ENCODE results near the gene LRRC74B. TPM values are rescaled to one million over a fixed set of nuclear protein-coding genes. Genes with fewer than 3 reads are reported as not detected.
"Not testable (repeated sequence)": the region's sequence is repeated elsewhere in the genome, so short reads cannot be mapped to it uniquely, and the experiment has no call there.

The LRRC74B gene
- total RNA-seq, 1 donor from 2014 or later: not detected

DNA sequence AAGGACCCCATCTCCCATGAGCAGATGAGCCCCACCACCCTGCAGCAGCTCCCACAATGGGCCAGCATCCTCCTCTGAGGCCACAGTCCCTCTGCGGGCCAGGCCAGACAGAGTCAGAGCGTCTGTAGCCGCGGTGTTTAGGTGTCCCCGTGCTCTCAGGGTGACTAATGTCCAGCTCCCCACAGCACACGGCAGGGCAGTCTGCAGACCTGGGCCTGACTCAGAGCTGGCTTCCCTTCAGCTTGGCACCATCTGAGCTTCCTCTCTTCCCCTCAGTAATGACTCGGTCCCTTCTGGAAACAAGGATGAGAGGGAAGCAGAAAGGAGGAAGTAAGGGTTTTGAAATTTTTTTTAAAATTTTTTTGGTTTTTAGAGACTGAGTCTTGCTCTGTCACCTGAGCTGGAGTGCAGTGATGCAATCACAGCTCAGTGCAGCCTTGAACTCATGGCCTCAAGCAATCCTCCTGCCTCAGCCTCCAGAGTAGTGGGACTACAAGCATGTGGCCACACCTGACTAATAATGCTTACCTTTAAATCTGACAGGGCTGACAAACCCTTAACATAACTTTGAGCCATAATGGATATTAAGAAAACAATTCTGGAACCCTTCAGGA lies 28.5 kb downstream of the LRRC74B start:
- ATAC-seq (no peak), DNase-seq (ENCODE audit: low spot score) (no peak)

DNA sequence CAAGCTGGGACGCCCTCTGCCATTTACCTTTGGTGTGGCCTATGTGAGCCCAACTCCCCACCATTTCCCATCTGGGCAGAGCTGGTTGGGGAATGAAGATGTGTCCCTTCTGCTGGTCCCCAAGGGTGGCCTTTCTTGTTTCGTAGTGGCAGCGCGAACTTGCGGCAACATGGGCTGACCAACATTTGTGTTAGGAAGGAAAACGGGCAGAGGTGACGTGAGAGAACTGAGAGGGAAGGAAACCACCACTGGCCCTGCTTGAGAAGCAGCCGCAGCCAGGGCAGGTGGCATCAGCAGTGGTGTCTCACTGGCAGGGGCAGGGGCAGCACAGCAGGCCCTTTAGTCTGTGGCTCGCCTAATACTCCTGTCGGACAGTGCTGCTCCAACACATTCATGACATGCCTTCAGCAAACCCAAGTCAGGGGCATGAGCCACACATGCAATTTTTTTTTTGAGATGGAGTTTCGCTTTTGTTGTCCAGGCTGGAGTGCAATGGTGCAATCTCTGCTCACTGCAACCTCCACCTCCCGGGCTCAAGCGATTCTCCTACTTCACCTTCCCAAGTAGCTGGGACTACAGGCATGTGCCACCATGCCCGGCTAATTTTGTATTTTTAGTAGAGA lies 29.9 kb downstream of the LRRC74B start:
- ATAC-seq (no peak), DNase-seq (ENCODE audit: low spot score) (no peak)

DNA sequence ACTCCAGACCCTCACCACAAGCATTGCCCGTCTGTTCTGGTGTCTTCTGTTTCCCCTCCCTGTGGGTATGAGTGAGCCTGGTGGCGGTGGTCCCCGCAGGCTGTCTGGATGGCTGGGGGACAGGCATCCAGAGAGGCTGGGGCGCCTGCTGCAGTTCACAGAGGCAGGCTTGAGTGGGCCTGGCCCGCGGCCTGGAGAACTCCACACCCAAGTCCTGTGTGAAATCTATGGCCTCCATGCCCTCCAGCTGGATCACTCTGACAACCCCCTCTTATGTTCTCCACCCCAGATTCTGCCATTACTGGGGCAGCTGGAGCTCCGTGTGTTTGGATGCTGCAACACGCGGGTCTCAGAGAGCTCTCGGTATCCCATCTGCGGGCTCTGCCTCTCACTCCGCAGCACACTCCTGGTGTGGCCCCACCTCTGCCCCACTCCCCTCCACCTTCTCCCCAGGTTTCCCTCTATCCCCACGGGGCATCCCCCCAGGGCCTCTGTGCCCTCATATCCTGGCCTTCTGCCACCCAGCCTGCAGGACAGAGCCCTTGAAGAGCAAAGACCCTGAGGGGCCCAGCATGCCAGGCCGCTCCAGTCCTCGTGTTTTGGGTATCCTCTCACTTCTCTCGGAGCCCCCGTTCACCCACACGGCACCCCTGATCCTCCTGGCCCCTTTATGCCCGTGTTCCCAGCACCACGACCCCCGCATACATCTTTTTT lies 31.3 kb downstream of the LRRC74B start:
- no peak for DNase-seq (ENCODE audit: low spot score)
- no peak for ATAC-seq

DNA sequence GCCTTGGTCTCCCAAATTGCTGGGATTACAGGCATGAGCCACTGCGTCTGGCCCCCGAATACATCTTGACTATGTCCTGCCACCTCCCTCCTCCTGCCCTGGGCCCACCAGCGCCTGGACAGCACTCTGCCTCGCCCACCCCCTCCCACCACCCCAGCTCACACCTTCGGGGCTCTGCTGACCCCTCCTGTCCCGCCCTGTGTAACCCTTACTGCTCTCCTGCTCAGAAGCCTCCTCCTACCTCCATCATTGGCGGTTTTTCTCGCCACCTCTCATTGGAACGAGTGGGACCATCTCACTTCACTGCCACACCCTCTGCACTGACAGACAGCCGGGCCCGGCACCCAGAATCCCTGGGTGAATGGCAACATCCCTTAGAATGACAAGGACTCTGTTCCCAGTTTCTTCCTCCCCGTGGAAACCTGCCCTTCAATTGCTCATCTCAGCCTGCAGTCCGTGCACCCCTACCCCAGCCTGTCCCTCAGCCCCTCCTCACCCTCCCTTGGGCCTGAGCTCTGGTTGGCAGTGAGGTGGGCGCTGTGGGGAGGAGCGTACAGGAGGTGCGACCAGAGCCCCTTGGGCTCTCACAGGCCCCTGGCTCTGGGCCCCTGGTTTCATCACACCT lies 32.2 kb downstream of the LRRC74B start:
- ATAC-seq: no peak
- no peak for DNase-seq (ENCODE audit: low spot score)

DNA sequence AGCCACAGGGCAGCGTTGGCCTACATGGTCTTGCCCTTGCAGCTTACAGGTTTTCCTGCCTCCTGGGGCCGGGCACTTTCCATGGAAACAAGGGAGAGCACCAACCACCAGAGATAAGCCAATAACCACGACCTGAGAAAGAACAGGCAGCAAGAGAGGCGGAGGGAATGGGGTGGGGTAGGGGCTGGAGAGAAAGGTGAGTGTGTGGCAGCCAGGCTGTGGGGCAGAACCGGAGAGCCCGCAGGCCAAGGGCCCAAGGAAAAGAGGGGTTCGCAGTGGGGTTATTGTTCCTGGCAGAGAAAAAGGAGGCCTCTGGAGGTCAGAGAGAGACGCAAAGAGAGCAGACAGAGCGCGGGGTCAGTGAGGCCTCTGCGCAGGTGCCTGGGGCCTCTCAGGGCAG lies 33.2 kb downstream of the LRRC74B start:
- ATAC-seq (no peak), DNase-seq (ENCODE audit: low spot score) (no peak)

- DNase-seq (ENCODE audit: low spot score) (no peak), ATAC-seq (no peak)
Observed at GRCh38 chr22:21079493-21079892, 33.7 kb downstream of the LRRC74B start.

- ATAC-seq: no peak
- DNase-seq (ENCODE audit: low spot score): no peak
Observed at GRCh38 chr22:21080435-21081137, 34.8 kb downstream of the LRRC74B start.

GRCh38 chr22:21082248-21082647 lies 36.5 kb downstream of the LRRC74B start:
- DNase-seq (ENCODE audit: low spot score): no peak
- ATAC-seq: no peak

DNA sequence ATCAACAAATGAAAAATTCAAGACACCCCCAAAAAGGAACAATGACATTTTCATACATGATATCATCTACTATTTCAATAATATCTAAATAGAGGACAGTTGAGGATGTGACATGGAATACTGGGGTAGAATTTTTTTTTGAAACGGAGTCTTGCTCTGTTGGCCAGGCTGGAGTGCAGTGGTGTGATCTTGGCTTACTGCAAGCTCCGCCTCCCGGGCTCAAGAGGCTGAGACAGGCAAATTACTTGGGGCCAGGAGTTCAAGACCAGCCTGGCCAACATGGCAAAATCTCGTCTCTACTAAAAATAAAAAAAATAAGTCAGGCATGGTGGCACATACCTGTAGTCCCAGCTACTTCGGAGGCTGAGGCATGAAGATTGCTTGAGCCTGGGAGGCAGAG lies 41.4 kb downstream of the LRRC74B start:
- DNase-seq (ENCODE audit: low spot score): peak; percentile 24
- no peak for ATAC-seq

DNA sequence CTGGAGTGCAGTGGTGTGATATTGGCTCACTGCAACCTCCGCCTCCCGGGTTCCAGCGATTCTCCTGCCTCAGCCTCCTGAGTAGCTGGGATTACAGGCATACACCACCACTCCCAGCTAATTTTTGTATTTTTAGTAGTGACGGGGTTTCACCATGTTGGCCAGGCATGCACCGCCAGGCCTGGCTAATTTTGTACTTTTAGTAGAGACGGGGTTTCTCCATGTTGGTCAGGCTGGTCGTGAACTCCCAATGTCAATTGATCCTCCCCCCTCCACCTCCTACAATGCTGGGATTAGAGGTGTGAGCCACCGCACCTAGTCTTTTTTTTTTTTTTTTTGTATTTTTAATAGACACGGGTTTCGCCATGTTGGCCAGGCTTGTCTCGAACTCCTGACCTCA lies 42.2 kb downstream of the LRRC74B start:
- not testable (repeated sequence) for ATAC-seq
- DNase-seq (ENCODE audit: low spot score): peak; percentile 16

- DNase-seq (ENCODE audit: low spot score); ATAC-seq: not testable (repeated sequence)
Observed at GRCh38 chr22:21091220-21091619, 45.5 kb downstream of the LRRC74B start.

DNA sequence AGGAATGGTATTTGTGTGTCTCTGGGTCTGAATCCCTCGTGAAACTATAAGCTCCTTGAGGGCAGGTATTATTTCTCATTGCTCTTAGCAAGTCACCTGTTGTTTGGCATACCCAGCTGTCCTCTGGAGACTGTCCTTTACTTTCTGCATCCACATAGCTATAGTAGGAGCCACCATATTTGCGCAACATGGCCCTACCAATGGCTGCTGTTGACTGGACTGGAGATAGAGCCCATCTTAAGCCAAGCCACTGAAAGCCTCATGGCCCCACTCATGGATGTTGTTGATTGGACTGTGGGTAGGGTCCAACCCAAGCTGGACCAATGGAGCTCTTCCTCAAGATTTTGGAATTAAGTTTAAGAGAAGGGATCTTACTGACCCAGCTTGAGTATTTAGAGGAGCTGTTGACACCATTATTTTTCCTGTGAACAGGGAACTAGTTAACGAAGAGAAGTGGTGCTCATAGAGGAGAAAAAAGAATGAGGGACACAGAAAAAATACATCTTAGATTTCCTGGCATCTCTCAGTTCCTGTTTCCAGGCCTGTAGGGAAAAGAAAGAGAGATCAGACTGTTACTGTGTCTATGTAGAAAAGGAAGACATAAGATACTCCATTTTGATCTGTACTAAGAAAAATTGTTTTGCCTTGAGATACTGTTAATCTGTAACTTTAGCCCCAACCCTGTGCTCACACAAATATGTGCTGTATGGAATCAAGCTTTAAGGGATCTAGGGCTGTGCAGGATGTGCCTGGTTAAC lies 47.2 kb downstream of the LRRC74B start:
- DNase-seq (ENCODE audit: low spot score) (no peak), ATAC-seq (no peak)

DNA sequence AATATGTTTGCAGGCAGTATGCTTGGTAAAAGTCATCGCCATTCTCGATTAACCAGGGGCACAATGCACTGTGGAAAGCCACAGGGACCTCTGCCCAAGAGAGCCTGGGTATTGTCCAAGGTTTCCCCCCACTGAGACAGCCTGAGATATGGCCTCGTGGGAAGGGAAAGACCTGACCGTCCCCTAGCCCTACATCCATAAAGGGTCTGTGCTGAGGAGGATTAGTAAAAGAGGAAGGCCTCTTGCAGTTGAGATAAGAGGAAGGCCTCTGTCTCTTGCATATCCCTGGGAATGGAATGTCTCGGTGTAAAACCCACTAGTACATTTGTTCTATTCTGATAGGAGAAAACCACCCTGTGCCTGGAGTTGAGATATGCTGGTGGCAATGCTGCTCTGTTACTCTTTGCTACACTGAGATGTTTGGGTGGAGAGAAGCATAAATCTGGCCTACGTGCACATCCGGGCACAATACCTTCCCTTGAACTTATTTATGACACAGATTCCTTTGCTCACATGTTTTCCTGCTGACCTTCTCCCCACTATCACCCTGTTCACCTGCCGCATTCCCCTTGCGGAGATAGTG lies 47.9 kb downstream of the LRRC74B start:
- DNase-seq (ENCODE audit: low spot score); ATAC-seq: not testable (repeated sequence)

DNA sequence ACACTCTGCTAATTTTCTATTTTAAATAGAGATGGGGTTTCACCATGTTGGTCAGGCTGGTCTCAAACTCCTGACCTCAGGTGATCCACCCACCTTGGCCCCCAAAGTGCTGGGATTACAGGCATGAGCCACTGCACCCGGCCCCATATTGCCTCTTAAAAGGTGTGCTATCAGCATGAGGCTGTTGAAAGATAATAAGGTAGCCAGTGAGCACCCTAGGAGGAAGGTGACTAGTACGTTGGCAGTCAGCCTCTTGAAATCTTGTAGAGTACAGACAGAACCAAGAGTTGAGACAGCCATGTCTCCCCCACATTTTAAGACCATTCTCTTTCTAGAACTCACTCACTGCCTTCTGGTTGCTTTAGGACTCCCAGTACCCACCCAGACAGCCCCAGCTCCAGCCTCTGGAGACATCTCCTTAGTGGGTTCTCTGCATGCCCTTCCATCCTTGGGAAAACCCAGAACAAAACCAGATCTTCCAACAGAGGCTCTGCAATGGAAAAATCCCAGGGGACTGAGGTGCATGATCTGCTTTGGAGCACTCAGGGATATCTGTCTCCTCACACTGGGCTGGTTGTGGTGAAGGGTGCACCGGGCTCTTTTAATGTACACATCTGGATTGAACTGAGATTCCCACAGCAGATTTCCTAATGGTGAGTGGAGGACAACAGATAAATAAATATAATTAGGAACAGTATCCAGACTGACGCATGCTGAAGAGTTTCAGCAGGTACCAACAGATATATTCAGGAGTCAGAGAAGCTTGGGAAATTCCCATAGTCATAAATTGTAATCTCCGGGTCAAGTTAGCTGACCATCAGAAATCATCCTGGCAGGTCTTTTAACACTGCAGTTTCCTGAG lies 49.4 kb downstream of the LRRC74B start:
- DNase-seq (ENCODE audit: low spot score): no peak
- no peak for ATAC-seq

DNA sequence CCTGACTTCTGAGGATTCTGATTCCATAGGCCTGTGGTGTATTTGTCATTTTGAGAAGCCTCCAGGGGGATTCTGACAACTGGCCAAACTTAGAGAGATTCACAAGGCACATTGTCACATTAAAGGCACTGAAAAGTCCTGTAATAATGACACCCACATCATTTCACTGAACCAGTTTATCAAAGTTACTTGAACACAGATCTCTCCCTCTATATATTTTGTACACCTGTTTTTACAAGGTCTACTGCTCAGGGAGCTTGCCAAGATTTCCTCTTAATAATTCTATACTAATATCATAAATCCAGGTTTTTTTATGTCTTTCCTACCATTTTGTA lies 50.0 kb downstream of the LRRC74B start:
- ATAC-seq (no peak), DNase-seq (ENCODE audit: low spot score) (no peak)

- not testable (repeated sequence) for DNase-seq (ENCODE audit: low spot score); ATAC-seq
Observed at GRCh38 chr22:21096878-21097277, 51.1 kb downstream of the LRRC74B start.

DNA sequence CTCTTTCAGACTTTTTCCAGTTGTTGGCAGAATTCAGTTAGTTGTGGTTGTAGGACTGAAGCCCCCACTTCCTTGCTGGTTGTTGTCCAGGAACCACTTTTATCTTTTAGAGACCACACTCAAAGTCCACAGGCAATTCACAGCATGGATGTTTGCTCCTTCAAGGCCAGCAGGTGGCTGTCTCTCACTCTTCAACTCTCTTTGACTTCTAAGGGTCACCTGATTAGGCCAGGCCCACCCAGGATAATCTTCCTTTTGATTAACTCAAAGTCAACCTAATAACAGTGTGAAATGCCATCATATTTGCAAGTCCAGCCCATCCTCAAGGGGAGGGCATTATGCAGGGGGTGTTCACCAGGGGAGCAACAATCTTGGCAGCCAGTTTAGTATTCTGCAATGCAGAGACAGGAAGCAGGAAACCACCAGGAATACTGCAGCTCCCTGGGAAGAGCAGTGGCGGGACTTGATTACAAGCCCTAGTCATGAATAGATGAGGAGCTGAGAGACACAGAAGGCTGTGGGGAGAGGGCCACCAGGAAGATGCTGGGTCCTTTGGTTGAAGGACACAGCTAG lies 52.4 kb downstream of the LRRC74B start:
- no peak for ATAC-seq

DNA sequence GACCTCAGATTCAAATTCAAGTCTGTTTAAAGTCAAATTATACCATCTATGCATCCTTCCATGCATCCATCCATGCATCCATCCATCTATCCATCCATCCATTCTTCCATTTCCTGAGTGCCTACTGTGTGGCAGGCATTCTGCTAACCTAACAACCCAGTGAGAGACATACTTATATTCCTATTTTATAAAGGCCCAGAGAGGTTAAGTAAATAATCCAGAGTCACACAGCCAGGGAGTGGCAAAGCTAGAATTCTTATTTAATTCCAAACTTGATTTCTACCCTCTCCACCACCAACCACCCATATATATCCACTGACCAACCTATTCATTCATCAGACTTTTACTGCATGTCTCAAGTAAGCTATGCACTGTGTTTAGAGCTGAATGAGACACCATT lies 53.8 kb downstream of the LRRC74B start:
- DNase-seq (ENCODE audit: low spot score) (no peak), ATAC-seq (no peak)

More for the DNA sequence above, 52.4 kb downstream of the LRRC74B start:
- DNase-seq (ENCODE audit: low spot score): no peak
